NCI-H446 (cell line): ENCODE results near the gene CDH23.

Experiments used
- DNase-seq, 2 experiments: peaks; one replicate each; lab custom pipeline; 2025; lab: John Stamatoyannopoulos, UW

Gene CDH23

DNA sequence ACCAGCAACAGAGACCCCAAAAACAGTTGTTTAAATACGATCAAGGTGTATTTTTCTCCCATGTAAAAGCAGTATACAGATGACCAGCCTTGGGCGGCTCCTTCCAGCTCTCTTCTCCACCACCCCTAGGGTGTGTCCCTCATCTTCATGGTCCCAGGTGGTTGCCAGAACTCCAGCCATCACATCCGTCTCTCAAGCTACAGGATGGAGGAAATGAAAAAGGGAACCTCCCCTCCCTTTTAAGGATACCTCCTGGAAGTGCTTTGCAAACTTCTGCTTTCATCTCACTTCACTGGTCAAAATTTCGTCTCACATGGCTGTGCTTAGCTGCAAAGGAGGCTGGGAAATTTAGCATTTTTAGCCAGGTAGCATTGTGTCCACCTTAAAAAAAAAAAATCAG lies 263.6 kb downstream of the CDH23 start:
- no peak for DNase-seq

DNA sequence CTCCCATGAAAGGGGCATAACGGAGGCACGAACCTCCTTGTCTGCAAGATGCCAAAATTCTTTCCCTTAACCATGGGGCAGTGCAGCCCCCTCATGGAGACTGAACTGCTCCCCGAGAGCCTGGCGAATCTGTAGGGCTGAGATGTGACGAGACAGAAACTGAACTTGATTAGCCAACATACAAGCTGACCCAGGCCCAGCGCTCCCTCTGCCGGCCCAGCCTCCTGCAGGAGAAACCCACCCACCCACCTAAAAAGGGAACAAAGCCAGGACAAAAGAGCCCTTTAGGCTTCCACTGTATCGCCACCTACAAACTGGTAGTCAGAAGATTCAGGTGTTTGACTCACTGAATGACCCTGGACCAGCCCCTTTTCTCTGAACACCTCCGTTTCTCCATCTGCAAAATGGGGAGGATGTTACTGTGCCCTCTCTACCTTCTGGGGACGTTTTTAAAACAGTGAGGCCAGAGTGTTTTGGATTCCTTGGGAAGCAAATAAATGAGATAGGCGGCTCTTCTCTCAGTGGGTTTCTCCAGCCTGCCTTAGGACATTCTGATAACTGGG lies 264.4 kb downstream of the CDH23 start:
- no peak for DNase-seq

DNA sequence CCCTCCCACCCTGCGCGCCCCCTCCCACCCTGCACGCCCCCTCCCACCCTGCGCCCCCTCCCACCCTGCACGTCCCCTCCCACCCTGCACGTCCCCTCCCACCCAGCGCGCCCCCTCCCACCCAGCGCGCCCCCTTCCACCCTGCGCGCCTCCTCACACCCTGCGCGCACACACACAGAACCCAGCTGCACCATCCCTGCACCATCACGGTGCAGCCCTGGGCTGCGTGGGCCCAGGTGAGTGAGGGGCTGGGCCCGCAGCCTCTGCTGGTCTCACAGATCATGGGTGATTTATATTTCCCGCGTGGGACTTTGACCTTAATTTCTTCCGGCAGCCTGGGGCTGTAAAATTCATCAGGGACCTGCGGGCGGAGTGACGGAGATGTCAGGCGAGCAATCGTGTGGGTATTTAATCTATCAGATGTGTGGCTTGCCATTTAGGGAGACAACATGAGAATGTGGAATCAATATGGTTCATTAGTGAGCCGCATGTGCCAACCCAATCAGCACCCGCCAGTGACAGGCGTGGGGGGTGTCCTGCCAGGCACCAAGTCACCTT lies 265.1 kb downstream of the CDH23 start:
- no peak for DNase-seq

DNA sequence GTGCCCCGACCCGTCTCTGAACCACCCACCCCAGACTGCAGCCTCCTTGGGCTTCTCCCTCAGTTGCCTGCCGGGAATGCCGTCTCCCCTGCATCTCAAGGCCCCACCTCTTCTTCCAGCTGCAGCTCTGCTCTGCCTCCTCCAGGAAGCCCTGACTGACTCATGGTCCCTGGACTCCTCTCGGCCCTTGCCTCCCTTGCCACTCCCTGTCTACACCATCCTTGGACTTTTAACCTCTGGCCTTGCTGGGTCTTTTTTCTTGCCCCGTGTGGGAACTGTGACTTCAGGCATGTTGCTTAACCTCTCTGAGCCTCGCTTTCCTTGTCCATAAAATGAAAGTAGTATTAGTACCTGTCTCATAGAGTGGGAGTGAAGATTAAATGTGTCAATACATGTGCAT lies 266.6 kb downstream of the CDH23 start:
- DNase-seq = no peak

DNA sequence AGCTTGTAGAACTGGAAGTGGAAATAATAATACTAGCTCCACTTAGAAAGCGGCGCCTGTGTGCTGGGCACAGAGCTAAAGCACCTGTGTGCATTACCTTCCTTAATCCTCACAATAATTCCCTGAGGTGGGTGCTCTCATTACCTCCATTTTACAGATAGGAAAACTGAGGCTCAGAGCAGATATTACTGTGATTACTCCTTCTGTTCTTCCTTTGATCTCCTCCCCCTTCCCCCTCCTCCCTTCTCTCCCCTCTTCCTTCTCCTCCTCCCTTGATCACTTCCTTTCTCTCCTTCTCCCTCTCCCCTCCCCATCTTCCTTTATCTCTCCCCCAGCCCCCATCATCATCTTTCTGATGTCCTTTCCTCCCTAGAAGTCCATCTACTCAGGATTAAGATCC lies 267.9 kb downstream of the CDH23 start:
- DNase-seq = no peak

DNA sequence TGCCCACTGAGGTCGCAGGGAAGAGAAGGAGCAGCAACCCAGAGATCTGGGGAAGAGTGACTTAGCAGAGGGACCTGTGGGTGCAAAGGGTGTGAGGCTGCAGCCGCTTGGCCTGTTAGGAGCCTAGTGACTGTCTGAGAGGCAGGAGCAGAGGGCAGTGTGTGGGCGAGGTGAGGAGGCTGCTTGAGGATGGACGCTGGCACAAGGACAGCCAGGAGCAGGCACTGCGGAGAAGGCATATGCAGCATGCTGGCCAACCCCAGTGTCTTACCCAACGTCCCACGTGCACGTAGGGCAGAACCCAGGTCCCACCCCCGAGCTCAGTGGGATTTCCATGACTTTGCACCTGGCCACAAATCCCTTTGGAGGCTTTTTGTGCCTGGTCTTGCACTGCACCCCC lies 268.7 kb downstream of the CDH23 start:
- no peak for DNase-seq

DNA sequence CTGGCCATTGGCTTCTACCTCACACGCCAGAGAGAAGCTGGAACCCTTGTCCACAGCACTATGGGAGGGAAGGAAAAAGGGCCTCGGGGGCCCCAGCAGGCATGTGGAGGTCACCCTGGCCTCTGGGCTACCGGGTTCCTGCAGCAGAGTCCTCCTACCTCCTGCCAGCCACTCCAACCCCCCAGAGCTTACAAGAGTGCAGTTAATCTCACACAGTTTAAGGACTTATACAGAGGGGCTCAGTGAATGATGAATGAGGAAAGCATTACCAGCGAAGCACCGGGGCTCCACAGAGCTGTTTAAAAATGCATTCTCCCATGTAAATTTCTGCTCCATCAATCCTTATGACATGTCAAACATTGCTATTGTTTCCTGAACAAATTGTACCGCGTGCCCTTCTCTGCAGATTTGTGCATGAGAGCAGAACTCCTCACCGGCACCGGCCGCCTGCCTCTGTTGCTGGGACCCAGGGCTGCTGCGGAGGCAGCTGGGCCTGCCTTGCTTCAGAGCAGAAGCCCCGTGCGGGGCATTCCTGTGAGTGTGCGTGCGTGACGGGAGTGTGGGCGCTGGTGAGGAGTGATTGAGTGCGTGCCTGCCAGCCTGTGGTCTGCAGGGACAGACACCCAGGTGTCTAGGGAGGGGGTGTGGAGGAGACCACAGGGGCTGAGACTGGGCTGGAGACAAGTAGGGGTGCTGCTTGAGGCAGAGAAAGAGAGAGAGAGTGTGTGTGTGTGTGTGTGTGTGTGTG lies 270.1 kb downstream of the CDH23 start:
- DNase-seq = no peak

DNA sequence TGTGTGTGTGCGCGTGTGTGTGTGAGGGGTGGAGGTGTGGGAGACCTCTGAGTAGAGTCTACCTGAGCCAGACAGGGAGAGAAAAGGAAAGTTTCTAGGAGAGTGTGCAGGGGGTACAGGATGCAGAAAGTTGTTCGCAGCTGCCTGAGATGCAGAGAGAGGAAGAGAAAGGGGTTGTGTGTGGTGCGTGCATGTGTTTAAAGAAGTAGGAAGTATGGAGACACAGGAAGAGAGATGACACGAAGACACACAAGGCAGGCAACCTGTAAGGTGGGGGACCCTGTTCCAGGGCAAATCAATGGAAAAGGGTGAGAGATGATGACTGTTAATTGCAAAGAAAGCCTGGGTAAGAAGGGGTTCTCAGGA lies 270.6 kb downstream of the CDH23 start:
- no peak for DNase-seq

DNA sequence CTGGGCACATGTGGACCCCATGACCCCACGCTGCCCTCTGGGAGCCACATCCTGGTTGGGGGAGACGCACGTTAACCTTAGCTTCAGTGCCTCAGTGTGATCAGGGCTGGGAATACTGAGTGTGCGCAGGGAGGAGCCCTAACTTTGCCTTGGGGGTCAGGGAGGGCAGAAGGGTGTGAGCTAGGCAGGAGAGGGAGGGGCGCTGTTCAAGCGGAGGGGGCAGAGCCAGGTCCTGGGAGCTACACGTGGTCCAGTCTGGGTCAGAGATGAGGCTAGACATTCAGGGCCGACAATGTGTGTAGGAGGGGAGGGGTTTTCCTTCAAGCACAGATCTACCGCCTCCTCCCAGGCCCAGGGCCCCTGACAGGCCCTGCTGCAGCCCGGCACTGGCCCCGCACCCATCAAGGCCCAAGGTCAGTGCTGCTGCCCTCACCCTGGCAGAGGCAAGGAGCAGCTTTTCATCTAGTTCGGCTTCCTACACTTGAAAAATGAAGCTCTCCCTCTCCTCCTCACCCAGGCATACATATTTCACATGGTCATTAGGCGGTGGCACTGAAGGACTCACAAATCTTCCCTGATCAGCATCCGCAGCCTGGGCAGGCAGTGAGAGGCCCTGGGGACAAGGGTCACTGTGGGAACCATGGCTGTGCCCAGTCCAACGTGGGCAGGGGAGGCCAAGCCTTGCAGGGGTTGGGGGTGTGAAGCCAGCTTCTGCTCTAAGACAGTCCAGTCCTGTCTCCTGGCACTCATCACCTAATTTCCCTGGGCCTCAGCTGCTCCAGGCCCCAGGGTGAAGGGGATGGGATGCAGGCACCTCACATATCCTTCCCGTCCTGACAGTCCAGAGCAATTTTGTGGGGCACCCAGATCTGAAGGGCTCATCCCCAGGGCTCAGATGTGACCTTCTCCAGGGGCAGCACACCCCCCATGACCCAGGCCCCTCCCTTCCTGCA lies 275.6 kb downstream of the CDH23 start:
- no peak for DNase-seq

DNA sequence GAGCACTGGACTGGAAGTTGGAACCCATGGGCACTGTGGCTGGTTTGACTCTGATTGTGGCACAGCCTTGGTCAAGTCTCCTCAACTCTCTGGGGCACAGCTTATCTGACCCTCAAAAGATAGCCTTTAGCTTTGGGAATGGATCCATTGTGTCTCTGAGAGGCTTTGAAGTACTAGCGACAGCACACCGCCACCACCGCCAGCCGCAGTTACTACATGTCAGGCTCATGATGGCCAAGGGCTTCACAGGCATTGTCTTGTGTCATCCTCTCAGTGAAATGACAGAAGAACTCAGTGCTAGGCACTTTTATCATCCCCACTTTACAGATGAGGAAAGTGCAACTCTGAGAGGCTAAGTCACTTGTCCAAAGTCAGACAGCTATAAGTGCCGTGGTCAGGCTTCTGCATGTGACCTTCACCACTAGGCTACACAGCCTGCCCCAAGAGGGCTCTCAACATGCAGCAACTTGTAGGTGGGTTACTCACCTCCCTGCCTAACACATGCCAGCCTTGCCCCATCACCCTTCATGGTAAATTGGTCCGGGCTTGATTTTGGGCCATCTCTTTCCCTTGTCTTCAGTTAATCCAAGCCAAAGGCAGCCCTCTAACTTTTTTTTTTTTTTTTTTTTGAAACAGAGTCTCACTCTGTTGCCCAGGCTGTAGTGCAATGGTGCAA lies 278.7 kb downstream of the CDH23 start:
- no peak for DNase-seq

DNA sequence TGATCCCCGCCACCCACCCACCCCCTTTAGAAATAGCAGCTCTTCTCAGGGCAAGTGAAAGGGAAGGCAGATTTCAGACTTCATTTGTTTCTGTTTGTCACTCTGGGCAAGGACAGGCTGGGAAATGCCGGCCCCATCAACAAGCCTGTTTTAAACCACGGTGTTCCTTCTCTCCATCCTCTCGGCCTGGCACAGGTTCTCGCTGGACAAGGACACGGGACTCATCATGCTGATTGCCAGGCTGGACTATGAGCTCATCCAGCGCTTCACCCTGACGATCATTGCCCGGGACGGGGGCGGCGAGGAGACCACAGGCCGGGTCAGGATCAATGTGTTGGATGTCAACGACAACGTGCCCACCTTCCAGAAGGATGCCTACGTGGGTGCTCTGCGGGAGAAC lies 280.5 kb downstream of the CDH23 start:
- DNase-seq = no peak

DNA sequence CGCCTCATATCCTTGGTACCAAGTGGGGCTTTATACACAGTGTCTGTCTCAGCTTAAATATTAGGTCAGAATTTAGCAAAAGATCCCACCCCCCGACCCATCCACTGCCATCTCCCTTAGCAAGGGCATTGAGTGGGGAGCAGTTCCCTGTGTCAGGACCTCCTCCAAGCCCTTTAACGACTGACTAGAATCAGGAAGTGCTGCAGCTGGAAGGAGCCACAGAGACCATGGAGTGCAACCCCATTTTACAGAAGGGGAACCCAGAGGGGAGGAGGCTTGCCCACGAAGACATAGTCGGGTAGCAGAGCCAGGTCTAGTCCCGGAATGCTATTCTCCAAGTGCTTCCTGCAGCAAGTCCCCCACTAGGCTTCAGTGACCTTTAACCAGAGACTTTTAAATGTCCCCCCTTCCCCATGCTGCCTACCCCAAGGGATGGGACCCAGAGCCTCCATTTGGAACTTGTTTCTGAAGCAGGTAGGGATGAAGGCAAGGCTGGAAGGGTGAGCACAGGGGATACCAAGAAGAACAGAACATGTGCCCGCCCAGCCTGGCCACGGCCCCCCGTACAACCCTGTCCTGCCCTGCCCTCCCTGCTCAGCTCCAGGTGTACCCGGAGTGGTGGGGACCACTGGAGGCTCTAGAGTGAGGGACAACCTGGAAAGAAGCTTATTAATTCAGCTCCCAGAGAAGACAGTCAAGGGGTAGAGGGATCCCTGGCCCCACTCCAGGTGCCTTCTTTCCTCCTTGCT lies 281.5 kb downstream of the CDH23 start:
- no peak for DNase-seq

DNA sequence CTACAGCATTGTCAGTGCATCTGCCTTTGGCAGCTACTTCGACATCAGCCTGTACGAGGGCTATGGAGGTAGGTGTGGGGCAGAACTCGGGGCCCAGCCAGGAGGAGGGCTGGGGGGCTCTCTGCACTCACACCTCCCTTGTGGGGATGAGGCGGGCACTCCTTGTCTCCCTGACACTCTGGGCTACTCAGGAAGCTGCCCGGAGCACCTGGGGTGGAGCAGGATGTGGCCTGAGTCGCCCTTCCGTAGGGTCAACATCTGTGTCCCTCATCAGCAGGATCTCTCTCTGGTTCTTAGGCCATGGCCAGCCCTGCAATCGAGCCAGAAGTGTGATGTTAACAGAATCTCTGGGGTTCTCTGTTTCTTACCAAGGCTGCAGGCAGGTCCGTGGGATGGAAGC lies 282.7 kb downstream of the CDH23 start:
- DNase-seq = no peak

DNA sequence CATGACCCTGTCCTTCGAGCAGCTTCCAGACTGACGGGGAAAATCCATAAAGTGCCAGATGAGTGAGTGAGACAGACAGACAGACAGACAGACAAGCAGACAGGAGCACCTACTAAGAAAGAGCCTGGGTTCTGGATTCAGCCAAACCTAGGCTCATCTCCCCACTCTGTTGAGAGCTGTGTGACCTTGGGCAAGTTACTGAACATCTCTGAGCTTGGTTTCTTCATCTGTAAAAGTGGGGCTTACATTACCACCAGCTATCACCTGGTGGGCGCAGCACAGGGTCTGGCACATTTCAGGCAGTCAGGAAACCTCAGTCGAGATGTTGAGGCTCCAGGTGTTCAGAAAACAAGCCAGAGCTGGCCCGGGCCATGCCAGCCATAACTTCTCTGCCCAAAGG lies 285.3 kb downstream of the CDH23 start:
- no peak for DNase-seq

DNA sequence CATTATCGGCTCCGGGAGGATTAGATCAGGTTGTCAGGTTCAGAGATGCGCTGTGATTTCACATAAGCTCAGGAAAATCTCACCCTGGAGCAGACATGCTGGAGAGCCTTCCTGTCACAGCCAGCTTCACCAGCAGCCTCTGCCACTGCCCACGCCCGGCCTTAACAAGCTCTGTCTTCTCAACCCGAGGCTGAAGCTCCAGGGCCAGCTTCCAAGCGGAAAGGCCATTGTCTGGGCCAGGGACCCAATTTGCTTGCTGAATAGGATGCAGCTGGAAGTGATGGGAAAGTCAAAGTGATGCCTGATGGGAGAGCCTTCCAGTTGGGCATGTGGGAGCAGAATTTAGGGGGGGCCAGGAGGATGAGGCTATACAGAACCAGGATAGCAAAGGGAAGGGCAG lies 286.6 kb downstream of the CDH23 start:
- DNase-seq = no peak

DNA sequence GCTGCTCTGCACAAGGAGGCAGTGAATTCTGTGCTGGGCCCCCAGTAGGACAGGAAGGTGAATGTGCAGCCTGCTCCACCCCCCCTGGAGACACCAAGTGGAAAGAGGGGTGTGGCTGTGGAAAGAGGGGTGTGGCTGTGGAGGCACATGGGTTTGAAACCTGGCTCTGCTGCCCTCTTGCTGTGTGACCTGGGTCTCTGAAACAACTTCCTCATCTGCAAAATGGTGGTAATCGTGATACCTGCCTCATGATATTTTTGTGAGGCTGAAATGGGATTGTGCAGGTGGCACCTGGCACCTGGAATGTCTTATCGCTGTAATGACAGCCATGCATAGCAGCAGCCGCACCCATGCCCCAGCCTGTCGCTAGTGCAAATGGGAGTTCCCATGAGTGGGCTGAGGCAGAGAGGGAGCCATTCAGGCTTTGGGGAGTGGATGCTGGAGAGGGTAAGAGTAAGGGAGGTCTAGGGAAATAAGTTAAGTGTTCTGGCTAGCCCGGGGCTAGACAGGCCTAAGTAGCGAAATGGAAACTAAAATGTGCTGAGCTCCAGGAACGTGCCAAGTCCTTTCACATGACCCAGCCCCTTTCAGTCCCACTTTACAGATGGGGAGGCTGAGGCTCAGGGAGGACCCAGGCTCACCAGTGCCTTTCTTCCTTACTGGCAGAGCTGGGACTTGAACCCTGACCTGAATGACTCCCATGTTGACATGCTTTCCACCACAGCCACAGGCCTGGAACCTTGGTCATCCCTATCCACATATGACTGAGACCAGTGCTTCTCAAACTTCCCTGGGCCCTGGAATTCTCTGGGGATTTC lies 287.8 kb downstream of the CDH23 start:
- DNase-seq = no peak

DNA sequence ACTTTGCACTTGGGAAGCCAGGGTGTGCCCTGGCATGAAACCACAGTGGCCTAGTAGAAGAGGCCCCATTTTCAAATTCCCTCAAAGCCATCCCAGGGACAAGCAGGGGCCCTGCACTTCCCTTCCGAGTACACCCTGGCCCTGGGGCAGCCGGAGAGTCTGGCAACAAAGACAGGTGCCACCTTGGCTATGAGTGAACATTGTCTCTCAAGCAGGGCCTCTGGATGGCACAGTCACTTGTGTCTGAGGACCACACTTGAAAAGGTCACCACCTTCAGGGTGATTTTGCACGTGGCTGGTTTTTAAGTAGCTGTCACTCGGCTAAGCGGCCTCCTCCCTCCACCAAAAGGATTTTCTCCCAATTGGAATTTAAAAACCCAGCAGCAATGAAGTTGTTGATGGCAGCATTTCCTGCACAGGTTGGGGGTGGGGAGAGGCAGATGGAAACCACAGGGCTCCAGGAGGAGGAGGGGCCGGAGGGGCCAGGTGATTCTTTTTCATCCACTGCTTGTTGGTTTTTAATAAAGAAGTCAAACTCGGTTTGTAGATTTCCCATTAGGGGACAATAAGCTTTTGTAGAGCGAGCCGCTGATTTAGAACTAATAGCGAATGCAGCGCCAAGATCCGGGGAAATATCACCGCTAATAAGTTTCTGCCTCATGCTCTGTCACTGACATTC lies 289.0 kb downstream of the CDH23 start:
- no peak for DNase-seq

DNA sequence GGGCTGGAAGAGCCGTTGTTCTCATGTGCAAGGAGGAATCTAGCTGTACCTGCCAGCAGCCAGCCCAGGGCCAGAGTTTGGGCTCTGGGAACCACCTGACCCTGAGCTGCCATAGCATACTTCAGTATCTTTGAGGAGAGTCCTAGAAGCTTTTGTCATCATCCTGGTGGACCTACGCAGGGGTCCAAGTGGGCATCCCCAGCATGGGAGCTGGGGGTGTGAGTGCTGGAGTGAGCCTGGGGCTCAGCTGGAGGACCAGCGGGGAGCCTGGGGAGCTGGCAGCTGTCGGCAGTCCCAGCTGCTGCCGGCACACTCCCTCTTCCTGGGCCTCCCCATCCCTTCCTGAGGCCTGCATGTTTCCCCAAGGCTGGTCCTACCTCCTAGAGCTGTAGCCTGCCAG lies 290.4 kb downstream of the CDH23 start:
- DNase-seq = no peak

DNA sequence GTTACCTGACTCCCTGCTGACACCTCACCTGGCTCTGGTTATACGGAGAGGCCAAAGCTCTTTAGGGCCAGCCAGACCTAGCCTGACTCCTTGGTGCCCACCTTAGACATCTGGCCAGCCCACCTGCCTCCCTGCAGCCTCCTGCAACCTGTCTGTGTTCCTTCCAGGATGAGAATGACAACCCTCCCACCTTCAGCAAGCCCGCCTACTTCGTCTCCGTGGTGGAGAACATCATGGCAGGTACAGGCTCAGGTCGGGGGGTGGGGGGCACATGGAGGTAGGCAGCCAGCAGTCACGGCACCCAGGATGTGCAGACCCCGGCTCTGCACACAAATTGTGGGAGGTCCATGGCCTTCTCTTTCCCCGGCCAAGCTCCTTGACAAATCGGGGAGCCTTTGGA lies 290.8 kb downstream of the CDH23 start:
- no peak for DNase-seq

DNA sequence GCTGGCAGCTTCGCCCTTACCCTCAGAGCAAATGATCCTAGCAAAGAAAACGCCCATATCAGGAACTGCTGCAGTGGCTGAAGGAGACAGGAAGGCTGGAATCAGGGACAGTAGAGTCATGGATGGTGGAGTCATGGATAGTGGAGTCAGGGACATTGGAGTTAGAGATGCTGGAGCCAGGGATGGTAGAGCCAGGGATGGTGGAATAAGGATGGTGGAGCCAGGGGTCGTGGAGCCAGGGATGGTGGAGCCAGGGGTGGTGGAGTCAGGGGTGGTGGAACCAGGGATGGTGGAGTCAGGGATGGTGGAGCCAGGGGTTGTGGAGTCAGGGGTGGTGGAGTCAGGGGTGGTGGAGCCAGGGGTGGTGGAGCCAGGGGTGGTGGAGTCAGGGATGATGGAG lies 291.5 kb downstream of the CDH23 start:
- no peak for DNase-seq
